Measurements from ENCODE around the gene DCDC2. TPM values are rescaled to one million over a fixed set of nuclear protein-coding genes. Genes with fewer than 3 reads are reported as not detected.
"Not testable (repeated sequence)": the region's sequence is repeated elsewhere in the genome, so short reads cannot be mapped to it uniquely, and the experiment has no call there.

Gene DCDC2
- total RNA-seq, 1 donor from 2014 or later, result 15.2 TPM

DNA sequence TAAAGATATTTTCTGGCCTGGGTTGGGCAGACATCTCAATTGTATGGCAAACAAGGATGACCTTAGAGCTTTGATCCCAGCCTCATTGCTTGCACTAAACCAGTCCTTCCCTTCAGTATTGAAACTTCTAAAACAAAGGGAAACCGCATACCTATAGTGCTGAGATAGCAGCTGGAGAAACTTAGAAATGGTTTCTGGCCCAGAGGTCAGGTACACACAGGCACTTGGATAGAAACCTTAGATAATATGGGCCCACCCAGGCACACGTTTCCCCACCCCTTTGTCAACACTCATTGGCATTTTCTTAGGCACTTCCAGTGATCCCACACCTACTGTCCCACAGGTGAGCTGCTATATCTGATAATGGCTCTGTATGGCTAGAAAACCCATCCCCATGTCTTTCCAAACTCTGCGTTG is 209.7 kb downstream of the DCDC2 start:
- no peak for DNase-seq (ENCODE audit: low spot score)

DNA sequence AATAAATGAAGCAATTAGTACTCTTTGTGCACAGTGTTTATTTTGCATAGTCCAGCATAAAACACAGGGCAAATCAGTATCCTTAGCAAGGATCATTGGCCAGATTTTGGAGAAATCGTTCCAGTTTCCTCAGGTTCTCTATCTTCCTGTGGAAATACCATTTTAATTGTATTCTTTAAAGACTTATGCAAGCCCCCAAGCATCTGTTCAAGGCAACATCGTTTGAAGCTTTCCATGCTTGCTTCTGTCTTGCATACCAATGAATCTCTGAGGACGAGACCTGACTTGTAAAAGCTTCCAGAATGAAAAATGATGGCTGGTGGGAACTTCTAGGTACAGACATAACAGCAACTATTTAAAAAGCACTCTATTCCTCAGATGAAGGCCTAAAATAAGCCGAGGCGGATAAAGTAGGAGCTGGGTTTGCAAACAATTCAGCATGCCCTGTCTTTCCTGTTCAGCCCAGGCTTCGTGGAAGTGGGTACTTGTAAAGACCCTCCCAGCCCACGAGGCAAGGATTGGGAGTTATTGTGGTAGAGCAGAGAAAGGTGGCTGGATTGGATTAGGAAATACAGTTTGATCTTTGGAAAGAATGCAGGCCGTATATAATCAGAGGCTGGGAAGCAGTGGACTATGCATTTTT is 210.2 kb downstream of the DCDC2 start:
- no peak for DNase-seq (ENCODE audit: low spot score)

DNA sequence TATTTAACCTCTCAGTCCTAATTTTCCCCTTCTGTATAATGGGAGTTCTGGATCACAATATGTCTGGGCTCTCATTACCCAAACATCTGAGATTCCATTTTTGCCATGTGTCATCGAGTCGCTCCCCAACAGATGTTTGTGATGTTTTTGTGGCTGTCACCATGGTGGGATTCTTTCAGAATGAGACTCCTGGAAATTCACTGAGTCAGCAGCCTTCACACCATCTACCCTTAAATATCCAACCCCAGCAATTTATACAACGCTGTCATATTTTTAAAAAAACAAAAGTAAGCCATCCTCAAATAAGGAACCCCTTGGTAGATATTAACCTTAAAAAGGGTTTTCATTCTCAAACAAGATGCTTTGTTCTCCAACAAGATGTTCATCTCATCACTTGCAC is 211.0 kb downstream of the DCDC2 start:
- DNase-seq (ENCODE audit: low spot score), result no peak

DNA sequence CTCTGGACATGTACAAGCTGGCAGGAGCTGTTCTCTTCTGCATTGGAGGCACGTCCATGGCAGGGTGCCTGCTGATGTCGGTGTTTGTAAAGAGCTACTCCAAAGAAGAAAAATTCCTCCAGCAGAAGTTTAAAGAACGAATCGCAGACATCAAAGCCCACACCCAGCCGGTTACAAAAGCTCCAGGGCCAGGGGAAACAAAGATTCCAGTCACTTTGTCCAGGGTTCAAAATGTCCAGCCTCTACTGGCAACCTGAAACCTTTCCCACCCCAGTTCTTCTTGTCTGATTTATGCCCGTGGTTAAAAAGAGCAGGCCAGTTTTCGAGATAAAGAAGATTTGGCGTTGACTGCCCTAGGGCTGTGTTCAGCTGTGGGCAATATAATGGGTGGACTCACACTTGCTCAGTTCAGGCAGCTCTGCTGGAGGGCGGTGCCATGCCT is 212.1 kb downstream of the DCDC2 start:
- no peak for DNase-seq (ENCODE audit: low spot score)

DNA sequence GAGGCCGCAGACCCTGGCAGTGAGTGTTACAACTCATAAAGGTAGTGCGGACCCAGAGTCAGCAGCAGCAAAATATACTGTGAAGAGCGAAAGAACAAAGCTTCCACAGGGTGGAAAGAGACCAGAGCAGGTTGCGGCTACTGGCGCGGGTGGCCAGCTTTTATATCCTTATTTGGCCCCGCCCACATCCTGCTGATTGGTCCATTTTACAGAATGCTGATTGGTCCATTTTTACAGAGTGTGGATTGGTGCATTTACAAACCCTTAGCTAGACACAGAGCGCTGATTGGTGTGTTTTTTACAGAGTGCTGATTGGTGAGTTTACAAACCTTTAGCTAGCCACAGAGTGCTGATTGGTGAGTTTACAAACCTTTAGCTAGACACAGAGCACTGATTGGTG is 215.1 kb downstream of the DCDC2 start:
- DNase-seq (ENCODE audit: low spot score), result not testable (repeated sequence)

DNA sequence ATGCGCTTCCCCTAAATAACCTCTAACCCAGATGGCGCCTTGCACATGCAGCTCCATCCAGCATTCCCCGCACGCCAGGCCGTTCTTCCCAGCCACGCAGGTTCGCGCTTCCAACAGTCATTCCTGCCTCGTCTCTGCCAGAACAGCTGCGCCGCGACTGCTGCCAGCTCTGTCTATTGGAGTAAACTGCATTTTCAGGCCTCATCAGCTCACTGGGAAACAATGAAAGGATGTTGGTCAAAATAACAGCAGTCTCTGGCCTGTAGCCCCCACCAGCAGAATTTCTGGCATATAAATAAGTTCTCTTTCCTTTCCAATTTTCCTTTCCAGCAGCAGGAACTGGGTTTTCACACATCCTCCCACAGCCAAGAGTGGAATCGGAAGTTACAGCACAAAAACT is 217.3 kb downstream of the DCDC2 start:
- DNase-seq (ENCODE audit: low spot score), result no peak

DNA sequence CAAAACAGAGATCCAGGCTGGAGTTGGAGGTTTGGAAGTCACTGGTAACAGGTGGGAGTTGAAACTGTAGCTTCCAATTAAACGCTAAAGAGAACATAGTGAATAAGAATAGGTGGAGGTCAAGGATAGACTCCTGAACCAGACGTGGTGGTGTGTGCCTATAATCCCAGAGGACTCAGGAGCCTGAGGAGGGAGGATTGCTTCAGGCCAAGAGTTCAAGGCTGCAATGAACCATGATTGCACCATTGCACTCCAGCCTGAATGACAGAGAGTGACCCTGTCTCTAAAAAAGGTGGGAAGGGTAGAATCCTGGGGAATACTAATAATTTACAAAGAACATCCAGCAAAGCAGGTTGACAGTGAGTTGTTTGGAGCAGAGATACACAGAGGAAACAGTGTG is 218.2 kb downstream of the DCDC2 start:
- DNase-seq (ENCODE audit: low spot score), result no peak

DNA sequence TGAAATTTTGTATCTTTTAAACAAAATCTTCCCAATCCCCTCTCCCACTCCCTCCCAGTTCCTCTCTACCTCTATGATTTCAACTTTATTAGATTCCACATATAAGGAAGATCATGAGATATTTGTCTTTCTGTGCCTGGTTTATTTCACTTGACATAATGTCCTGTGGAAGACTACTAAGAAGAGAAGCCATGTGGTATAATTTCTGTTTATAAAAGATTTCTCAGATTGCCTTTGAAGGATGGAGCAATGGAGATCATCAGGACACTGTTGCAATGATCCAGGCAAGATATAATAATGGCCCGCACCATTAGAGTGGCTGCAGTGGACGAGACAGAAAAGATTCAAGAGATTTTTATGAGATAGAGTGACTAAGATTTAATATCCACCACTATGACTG is 218.8 kb downstream of the DCDC2 start:
- no peak for DNase-seq (ENCODE audit: low spot score)

DNA sequence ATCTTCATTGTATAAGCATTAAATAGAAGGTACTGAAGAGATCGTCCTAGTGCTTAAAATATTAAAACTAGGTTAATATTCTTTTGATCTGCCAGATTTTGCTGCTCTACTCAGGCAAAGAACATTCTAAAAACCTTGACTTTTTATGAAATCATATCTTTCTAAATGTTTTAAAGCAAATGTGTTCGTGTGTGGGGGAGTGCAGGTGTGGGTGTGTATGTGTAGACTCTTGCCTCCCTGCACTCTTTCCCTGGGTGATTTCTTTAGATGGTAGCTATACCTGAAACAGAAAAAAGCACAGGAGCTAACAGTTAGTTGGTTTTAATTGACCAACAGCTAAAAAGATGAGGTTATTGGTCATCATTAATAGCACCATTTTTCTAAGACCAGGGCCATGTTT is 226.1 kb downstream of the DCDC2 start:
- no peak for DNase-seq (ENCODE audit: low spot score)

DNA sequence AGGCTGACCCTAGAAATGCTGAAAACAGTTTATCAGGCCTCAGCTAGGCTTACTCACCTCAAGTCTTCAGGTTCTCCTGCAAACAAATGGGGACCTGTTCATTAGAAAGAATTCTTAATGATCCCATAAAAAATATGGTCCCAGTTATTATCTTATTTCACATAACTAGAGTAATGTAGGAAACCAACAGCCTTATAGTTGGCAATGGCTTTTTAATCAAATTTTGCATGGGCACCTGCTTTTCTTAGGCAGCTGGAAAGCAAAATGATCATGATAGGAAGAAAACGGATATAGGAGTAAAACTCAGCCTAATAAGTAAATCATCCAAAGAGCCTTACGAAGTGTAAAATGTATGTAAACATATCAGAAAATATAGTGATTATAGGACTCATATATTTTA is 230.5 kb downstream of the DCDC2 start:
- no peak for DNase-seq (ENCODE audit: low spot score)

DNA sequence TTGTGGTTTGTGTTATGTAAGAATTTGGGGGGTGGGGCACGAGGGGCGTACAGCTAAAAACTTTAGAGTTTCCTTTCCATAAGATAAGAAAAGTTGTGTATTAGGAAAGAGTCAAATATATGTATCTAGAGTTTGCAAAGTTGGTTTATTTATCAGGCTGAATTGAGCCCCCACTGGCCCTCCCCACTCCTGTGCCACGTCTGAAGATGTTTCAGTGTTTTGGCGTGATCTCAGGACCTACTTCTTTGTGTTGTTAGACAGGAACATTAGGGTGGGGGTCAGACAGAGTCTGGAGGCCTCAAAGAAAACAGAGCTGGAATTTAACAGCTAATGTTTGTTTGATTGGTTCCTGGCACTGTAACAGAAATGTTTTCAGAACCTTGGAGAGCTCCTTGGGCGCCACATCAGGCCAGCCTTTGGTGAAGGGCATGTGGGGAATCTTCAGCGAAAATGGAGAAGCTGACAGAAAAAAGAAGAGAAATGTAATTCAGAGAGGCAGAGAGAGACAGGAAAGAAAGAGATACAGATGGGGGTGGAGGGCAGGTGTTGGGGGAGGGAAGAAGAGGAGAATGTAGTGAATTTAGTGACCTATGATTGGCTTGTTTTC is 231.2 kb downstream of the DCDC2 start:
- peak; percentile 55 for DNase-seq (ENCODE audit: low spot score)

DNA sequence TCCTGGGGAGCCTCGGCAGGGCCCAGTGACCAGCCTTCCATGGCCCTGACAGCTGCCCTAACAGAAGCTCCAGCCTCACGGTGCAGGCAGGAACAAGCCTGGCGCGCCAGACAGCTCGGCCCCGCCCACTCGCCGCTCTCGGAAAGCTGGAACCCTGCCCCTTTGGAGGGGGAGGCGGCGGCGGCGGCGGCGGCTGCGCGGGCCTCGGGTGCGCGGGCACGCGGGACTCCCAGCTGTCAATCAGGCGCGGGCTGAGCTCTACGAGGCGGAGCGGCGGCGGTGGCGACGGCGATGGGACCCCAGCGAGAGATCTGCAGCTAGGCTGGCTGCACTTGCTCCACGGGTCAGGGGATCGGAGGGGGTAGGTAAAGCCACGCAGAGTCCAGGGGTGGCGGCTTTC is 231.9 kb downstream of the DCDC2 start, which contains the start of gene NRSN1:
Gene NRSN1 (plus strand): TSS at position 236 of the 400 bp plus-strand sequence. CDS start 8,113 bp downstream, outside the sequence.
- DNase-seq (ENCODE audit: low spot score), result no peak

DNA sequence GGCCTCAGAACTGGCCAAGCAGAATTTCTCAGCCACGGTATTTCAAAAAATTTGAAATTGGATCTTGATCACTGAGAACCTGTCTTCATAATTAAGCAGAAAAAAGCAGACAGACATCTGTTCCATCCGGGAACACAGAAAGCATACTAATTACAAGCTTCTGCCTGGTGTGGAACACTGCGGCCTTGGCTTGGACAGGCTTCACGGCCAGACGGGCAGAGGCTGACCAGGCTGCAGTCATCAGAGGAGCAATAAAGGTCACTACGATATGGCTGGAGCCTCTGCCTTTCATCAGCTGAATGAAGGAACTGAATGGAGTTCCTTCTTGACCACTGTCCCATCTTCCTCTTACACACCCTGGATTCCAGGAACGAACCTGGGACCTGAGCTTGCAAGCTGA is 235.7 kb downstream of the DCDC2 start:
- no peak for DNase-seq (ENCODE audit: low spot score)

Other genes with a start within 250 kb of the DCDC2 start
- not detected for gene NRSN1, start 231.8 kb downstream of the DCDC2 start, total RNA-seq
- 29.5 TPM for gene MRS2, start 44.9 kb upstream of the DCDC2 start, total RNA-seq
- 6.2 TPM for gene GPLD1, start 131.5 kb upstream of the DCDC2 start, total RNA-seq
- 39.6 TPM for gene ALDH5A1, start 136.9 kb upstream of the DCDC2 start, total RNA-seq